Neural progenitor cell (in vitro differentiated cells): Measurements from ENCODE around the gene CPOX.

Source experiments
- EZH2phosphoT487 ChIP-seq: fragments of 200-600 bp; sonication (generic); IDR thresholded peaks from 2 replicates; pipeline ENCODE4 v1.6.1; 2017; ENCODE audit warnings: antibody characterized with exemption
- TF ChIP-seq, protein P1 (sequence below): fragments of 200-600 bp; sonication (generic); IDR thresholded peaks from 2 replicates; pipeline ENCODE4 v1.5.1; 2017; ENCODE audit warnings: antibody characterized with exemption, mild to moderate bottlenecking

DNA sequence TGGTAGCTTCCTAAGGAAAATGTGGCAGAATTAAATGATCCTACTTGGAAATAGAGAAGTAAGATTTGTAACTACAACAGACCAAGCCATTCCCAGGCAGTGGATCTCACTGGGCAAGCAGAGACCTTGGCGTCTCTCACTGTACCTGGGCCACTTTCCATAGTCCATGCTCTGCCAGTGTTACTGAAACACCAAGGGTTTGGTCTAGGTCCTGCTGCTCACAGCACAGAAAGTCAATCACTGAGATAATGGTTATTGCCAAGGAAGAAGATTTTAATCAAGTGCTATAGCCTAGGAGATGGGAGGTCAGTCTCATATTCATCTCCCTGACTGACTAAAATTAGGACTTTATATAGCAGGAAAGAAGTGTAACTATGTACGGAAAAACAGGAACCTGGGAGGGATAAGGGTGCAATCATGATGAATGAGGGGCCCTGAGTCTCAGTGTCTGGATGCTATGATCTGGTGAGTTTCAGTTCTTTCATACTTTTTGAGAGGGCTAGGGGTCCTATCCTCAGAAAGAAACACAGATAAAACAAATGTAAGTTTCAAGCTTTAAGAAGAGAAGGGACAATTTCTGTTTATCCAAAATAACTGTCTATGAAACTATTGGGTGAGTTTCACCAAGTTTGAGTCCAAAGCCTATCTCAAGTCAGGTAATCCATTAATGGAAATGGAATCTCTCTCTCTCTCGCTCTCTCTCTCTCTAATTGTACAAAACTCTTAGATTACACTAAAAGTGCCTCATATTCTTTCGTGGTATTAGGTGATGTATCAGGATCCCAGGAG lies 41.0 kb downstream of the CPOX start:
- TF ChIP-seq, protein P1, sequence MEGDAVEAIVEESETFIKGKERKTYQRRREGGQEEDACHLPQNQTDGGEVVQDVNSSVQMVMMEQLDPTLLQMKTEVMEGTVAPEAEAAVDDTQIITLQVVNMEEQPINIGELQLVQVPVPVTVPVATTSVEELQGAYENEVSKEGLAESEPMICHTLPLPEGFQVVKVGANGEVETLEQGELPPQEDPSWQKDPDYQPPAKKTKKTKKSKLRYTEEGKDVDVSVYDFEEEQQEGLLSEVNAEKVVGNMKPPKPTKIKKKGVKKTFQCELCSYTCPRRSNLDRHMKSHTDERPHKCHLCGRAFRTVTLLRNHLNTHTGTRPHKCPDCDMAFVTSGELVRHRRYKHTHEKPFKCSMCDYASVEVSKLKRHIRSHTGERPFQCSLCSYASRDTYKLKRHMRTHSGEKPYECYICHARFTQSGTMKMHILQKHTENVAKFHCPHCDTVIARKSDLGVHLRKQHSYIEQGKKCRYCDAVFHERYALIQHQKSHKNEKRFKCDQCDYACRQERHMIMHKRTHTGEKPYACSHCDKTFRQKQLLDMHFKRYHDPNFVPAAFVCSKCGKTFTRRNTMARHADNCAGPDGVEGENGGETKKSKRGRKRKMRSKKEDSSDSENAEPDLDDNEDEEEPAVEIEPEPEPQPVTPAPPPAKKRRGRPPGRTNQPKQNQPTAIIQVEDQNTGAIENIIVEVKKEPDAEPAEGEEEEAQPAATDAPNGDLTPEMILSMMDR, result no peak
- no peak for TF ChIP-seq EZH2phosphoT487
